ENCODE data around the gene UNC45B.

DNA sequence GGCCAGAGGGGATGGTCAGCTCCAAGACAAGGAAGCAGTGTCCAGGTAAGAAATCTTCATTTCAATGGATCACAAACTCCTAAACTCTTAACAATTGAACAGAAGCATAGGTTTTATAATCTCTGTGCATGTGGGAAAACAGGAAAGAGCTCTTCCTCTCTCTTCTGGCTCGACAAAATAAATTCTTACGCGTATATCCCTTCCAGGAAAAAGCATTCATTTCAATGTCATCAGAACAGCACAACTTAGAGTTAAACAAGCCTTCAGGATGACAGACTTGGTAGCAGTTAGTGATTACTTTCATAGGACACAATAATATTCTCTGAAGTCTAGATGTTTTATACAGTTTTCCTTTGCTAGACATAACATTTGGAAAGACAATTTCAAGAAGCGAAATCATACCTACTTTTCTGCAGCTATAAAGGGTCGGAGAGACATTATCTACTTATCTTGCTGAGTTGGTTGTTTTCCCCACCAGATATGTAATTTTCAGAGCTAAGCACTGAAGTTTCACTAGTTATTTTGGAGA is 65.9 kb downstream of the UNC45B start:
- TF ChIP-seq POLR2A (IDR thresholded peaks at IDR 0.05) = no peak
- TF ChIP-seq, protein P1, sequence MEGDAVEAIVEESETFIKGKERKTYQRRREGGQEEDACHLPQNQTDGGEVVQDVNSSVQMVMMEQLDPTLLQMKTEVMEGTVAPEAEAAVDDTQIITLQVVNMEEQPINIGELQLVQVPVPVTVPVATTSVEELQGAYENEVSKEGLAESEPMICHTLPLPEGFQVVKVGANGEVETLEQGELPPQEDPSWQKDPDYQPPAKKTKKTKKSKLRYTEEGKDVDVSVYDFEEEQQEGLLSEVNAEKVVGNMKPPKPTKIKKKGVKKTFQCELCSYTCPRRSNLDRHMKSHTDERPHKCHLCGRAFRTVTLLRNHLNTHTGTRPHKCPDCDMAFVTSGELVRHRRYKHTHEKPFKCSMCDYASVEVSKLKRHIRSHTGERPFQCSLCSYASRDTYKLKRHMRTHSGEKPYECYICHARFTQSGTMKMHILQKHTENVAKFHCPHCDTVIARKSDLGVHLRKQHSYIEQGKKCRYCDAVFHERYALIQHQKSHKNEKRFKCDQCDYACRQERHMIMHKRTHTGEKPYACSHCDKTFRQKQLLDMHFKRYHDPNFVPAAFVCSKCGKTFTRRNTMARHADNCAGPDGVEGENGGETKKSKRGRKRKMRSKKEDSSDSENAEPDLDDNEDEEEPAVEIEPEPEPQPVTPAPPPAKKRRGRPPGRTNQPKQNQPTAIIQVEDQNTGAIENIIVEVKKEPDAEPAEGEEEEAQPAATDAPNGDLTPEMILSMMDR (IDR thresholded peaks at IDR 0.05) = no peak
